HEK293 (cell line): ENCODE results near the gene QRICH2.

ENCODE experiments used
- CTCF ChIA-PET: fragments of 350-600 bp; formaldehyde crosslinking; extraction: SDS; loops from one replicate; lab custom pipeline; 2021; ENCODE audit warnings: antibody characterized with exemption; lab: Yijun Ruan, JAX
- POLR2A ChIA-PET: fragments of 300-600 bp; formaldehyde crosslinking; extraction: SDS; loops from one replicate; lab custom pipeline; 2020; ENCODE audit warnings: antibody characterized with exemption, inconsistent platforms; lab: Yijun Ruan, JAX
- H3K27ac ChIP-seq: fragments of 200-500 bp; sonication (Bioruptor generic); 2 replicates; pipeline ENCODE4 v1.5.1; 2014; ENCODE audit warnings: low read depth, low read length, control low read depth, inconsistent platforms; ENCODE audit errors: extremely low read depth
- H3K36me3 ChIP-seq, 2 experiments: fragments of 200-500 bp in 1 of 2; sonication (Bioruptor generic) in 1 of 2; 1 replicate in 1 of 2; 2 replicates in 1 of 2; pipeline ENCODE4 v1.5.1; 2014 to 2017; ENCODE audit warnings: inconsistent platforms in 2 of 2, low read length in 2 of 2; ENCODE audit not compliant: control insufficient read depth in 2 of 2, insufficient read depth in 1 of 2
- H3K4me1 ChIP-seq: fragments of 200-500 bp; sonication (Bioruptor generic); 2 replicates; pipeline ENCODE4 v1.5.1; 2014; ENCODE audit warnings: mild to moderate bottlenecking, low read length, inconsistent platforms; ENCODE audit not compliant: control insufficient read depth, insufficient read depth
- H3K4me3 ChIP-seq: 2 replicates; pipeline ENCODE4 v1.5.1; 2011; ENCODE audit warnings: low read depth, mild to moderate bottlenecking, control low read depth, low read length, moderate library complexity
- H3K9me3 ChIP-seq: fragments of 200-500 bp; sonication (Bioruptor generic); 2 replicates; pipeline ENCODE4 v1.5.1; 2014; ENCODE audit warnings: low read depth, low read length, inconsistent platforms; ENCODE audit not compliant: control insufficient read depth, insufficient read depth
- BCL11B ChIP-seq: fragments of 450-650 bp; formaldehyde crosslinking; IDR thresholded peaks from 2 replicates; pipeline ENCODE4 v1.5.1; 2016; ENCODE audit warnings: low read depth, missing biosample characterization, missing genetic modification characterization
- GFI1B ChIP-seq: fragments of 450-650 bp; formaldehyde crosslinking; IDR thresholded peaks from 2 replicates; pipeline ENCODE4 v1.5.1; 2016; ENCODE audit warnings: missing biosample characterization, missing genetic modification characterization
- KLF8 ChIP-seq: fragments of 450-650 bp; formaldehyde crosslinking; IDR thresholded peaks from 2 replicates; pipeline ENCODE4 v1.5.1; 2016; ENCODE audit warnings: missing biosample characterization, missing genetic modification characterization
- REPIN1 ChIP-seq: fragments of 450-650 bp; formaldehyde crosslinking; IDR thresholded peaks from 2 replicates; pipeline ENCODE4 v1.5.1; 2017; ENCODE audit warnings: missing biosample characterization, missing genetic modification characterization, low read depth
- SALL2 ChIP-seq: fragments of 450-650 bp; formaldehyde crosslinking; IDR thresholded peaks from 2 replicates; pipeline ENCODE4 v1.5.0; 2017; ENCODE audit warnings: missing biosample characterization, mild to moderate bottlenecking, missing genetic modification characterization, borderline replicate concordance
- ZBTB21 ChIP-seq: fragments of 450-650 bp; formaldehyde crosslinking; IDR thresholded peaks from 2 replicates; pipeline ENCODE4 v1.5.1; 2017; ENCODE audit warnings: missing biosample characterization, missing genetic modification characterization
- ZBTB8A ChIP-seq: fragments of 450-650 bp; formaldehyde crosslinking; IDR thresholded peaks from 2 replicates; pipeline ENCODE4 v1.5.1; 2016; ENCODE audit warnings: missing biosample characterization, missing genetic modification characterization
- ZNF112 ChIP-seq: fragments of 450-650 bp; formaldehyde crosslinking; IDR thresholded peaks from 2 replicates; pipeline ENCODE4 v1.5.0; 2017; ENCODE audit warnings: missing biosample characterization, missing genetic modification characterization
- ZNF202 ChIP-seq: fragments of 450-650 bp; formaldehyde crosslinking; IDR thresholded peaks from 2 replicates; pipeline ENCODE4 v1.5.1; 2016; ENCODE audit warnings: missing biosample characterization, missing genetic modification characterization, borderline replicate concordance
- ZNF280C ChIP-seq: fragments of 450-650 bp; formaldehyde crosslinking; IDR thresholded peaks from 2 replicates; pipeline ENCODE4 v1.5.1; 2016; ENCODE audit warnings: missing biosample characterization, missing genetic modification characterization
- ZNF324 ChIP-seq: fragments of 450-650 bp; formaldehyde crosslinking; IDR thresholded peaks from 2 replicates; pipeline ENCODE4 v1.5.1; 2016; ENCODE audit warnings: missing biosample characterization, missing genetic modification characterization
- ZNF350 ChIP-seq: fragments of 450-650 bp; formaldehyde crosslinking; IDR thresholded peaks from 2 replicates; pipeline ENCODE4 v1.5.0; 2017; ENCODE audit warnings: missing biosample characterization, mild to moderate bottlenecking, missing genetic modification characterization
- ZNF488 ChIP-seq: fragments of 450-650 bp; formaldehyde crosslinking; IDR thresholded peaks from 2 replicates; pipeline ENCODE4 v1.5.1; 2016; ENCODE audit warnings: missing biosample characterization, missing genetic modification characterization
- ZNF513 ChIP-seq: fragments of 450-650 bp; IDR thresholded peaks from 2 replicates; pipeline ENCODE4 v1.5.1; 2018; ENCODE audit warnings: missing biosample characterization, missing genetic modification characterization
- ZNF571 ChIP-seq: fragments of 450-650 bp; formaldehyde crosslinking; IDR thresholded peaks from 2 replicates; pipeline ENCODE4 v1.5.0; 2017; ENCODE audit warnings: missing biosample characterization, missing genetic modification characterization
- ZNF658 ChIP-seq: fragments of 450-650 bp; formaldehyde crosslinking; IDR thresholded peaks from 2 replicates; pipeline ENCODE4; 2016; ENCODE audit warnings: missing biosample characterization, missing genetic modification characterization
- ZNF660 ChIP-seq: fragments of 450-650 bp; IDR thresholded peaks from 2 replicates; pipeline ENCODE4 v1.5.1; 2018; ENCODE audit warnings: missing biosample characterization, mild to moderate bottlenecking, missing genetic modification characterization
- ZNF664 ChIP-seq: fragments of 450-650 bp; formaldehyde crosslinking; IDR thresholded peaks from 2 replicates; pipeline ENCODE4 v1.5.1; 2016; ENCODE audit warnings: missing biosample characterization, missing genetic modification characterization
- ZNF707 ChIP-seq: fragments of 450-650 bp; formaldehyde crosslinking; IDR thresholded peaks from 2 replicates; pipeline ENCODE4 v1.5.1; 2016; ENCODE audit warnings: missing biosample characterization, missing genetic modification characterization
- ZNF837 ChIP-seq: fragments of 450-650 bp; formaldehyde crosslinking; IDR thresholded peaks from 2 replicates; pipeline ENCODE4 v1.5.1; 2016; ENCODE audit warnings: missing biosample characterization, missing genetic modification characterization
- ZSCAN30 ChIP-seq: fragments of 450-650 bp; IDR thresholded peaks from 2 replicates; pipeline ENCODE4 v1.5.1; 2018; ENCODE audit warnings: missing biosample characterization, mild to moderate bottlenecking, missing genetic modification characterization, moderate library complexity
- ZSCAN5A ChIP-seq: fragments of 450-650 bp; formaldehyde crosslinking; IDR thresholded peaks from 2 replicates; pipeline ENCODE4 v1.5.1; 2016; ENCODE audit warnings: missing biosample characterization, missing genetic modification characterization
- TF ChIP-seq, protein P1 (sequence below): fragments of 450-650 bp; IDR thresholded peaks from 2 replicates; pipeline ENCODE4 v1.5.1; 2018; ENCODE audit warnings: missing biosample characterization, mild to moderate bottlenecking, missing genetic modification characterization
- TF ChIP-seq, protein P2 (sequence below): sonication (generic); formaldehyde crosslinking; IDR thresholded peaks from 2 replicates; pipeline ENCODE4 v1.8.1; 2022; ENCODE audit warnings: mild to moderate bottlenecking, moderate library complexity, missing genetic modification reagents

Gene QRICH2

GRCh38 chr17:76264755-76265623 lies 43.1 kb downstream of the QRICH2 start, which contains the start of gene UBALD2 (continued):
- 0 out of 2 replicates have a peak, but pooled peaks have one; percentile 22 for TF ChIP-seq ZBTB21
- TF ChIP-seq ZNF660 (tag by site-specific recombination): 0 out of 2 replicates have a peak, but pooled peaks have one; percentile 42
- no peak for TF ChIP-seq ZNF112
- no peak for TF ChIP-seq ZNF324 (tag by site-specific recombination)
- peak; percentile 81 for TF ChIP-seq ZBTB8A (tag by site-specific recombination)
- no peak for TF ChIP-seq ZNF513 (tag by site-specific recombination)
- no peak for TF ChIP-seq BCL11B
- no peak for TF ChIP-seq ZNF280C (tag by site-specific recombination)
- TF ChIP-seq ZNF658: no peak
- no peak for TF ChIP-seq ZNF837 (tag by site-specific recombination)
- TF ChIP-seq KLF8 (tag by site-specific recombination): no peak; the same call in 1 of the 2 replicates
- no peak for TF ChIP-seq ZNF488 (tag by site-specific recombination)
- TF ChIP-seq GFI1B (tag by site-specific recombination): no peak
- TF ChIP-seq, all 188 proteins: peak for 32

GRCh38 chr17:76264425-76264754 lies 43.7 kb downstream of the QRICH2 start:
- H3K4me1 ChIP-seq: no peaks in the 10 kb centered on the region; the same call in 1 of the 2 replicates
- H3K9me3 ChIP-seq: no peaks in the 10 kb centered on the region
- POLR2A ChIA-PET: interaction anchor here (0.6 to 1.7 kb wide), 28 partner anchors 8 to 409 kb away, joined by 3 to 17 read pairs (median 5); partner anchors contain the start of genes FBF1, PRPSAP1, RNF157 and WBP2
- TF ChIP-seq, protein P1, sequence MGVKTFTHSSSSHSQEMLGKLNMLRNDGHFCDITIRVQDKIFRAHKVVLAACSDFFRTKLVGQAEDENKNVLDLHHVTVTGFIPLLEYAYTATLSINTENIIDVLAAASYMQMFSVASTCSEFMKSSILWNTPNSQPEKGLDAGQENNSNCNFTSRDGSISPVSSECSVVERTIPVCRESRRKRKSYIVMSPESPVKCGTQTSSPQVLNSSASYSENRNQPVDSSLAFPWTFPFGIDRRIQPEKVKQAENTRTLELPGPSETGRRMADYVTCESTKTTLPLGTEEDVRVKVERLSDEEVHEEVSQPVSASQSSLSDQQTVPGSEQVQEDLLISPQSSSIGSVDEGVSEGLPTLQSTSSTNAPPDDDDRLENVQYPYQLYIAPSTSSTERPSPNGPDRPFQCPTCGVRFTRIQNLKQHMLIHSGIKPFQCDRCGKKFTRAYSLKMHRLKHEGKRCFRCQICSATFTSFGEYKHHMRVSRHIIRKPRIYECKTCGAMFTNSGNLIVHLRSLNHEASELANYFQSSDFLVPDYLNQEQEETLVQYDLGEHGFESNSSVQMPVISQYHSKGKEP (tag by site-specific recombination): no peak
- TF ChIP-seq ZSCAN30 (tag by site-specific recombination): no peak
- no peak for TF ChIP-seq REPIN1 (tag by site-specific recombination)
- TF ChIP-seq ZNF664 (tag by site-specific recombination): no peak; the same call in 1 of the 2 replicates
- no peak for TF ChIP-seq ZNF571 (tag by site-specific recombination)
- TF ChIP-seq ZNF112: no peak
- no peak for TF ChIP-seq SALL2 (tag by site-specific recombination)
- TF ChIP-seq ZNF350 (tag by site-specific recombination): no peak
- TF ChIP-seq ZSCAN5A (tag by site-specific recombination): no peak
- TF ChIP-seq ZNF202 (tag by site-specific recombination): no peak
- TF ChIP-seq ZNF707 (tag by site-specific recombination): no peak
- TF ChIP-seq, protein P2, sequence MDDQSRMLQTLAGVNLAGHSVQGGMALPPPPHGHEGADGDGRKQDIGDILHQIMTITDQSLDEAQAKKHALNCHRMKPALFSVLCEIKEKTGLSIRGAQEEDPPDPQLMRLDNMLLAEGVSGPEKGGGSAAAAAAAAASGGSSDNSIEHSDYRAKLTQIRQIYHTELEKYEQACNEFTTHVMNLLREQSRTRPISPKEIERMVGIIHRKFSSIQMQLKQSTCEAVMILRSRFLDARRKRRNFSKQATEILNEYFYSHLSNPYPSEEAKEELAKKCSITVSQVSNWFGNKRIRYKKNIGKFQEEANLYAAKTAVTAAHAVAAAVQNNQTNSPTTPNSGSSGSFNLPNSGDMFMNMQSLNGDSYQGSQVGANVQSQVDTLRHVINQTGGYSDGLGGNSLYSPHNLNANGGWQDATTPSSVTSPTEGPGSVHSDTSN: no peak
- H3K36me3 ChIP-seq: peaks cover 5 to 11% of the 10 kb centered on the region in 2 experiments; a peak in 2 of 3 replicates
- H3K4me3 ChIP-seq: no peak overlapping the region; the same call in 1 of the 2 replicates
- no peak overlapping the region for H3K27ac ChIP-seq
- CTCF ChIA-PET: interaction anchor here (0.6 to 6.4 kb wide), 6 partner anchors 15 to 259 kb away, joined by 3 to 47 read pairs (median 4); no protein-coding TSS in a partner anchor
